Measurements from ENCODE around the gene GPRIN1.

GPRIN1 gene

GRCh38 chr5:176561259-176561658 lies 48.7 kb downstream of the GPRIN1 start:
- Histone ChIP-seq H3K27me3 (ENCODE audit: insufficient read depth, poor library complexity, severe bottlenecking) (no peaks in the 10 kb centered on the region), H3K4me1 (ENCODE audit: insufficient read depth, poor library complexity, severe bottlenecking) (peaks cover 2% of the 10 kb centered on the region), H3K9me3 (ENCODE audit: severe bottlenecking) (no peaks in the 10 kb centered on the region), H3K4me3 (ENCODE audit: severe bottlenecking) (no peak overlapping the region), H3K36me3 (ENCODE audit: low read depth) (no peaks in the 10 kb centered on the region), H3K27ac (ENCODE audit: poor library complexity, severe bottlenecking) (no peak overlapping the region)
- no peak for TF ChIP-seq CTCF (IDR thresholded peaks at IDR 0.05; ENCODE audit: poor library complexity, severe bottlenecking)
- ATAC-seq (ENCODE audit: low read depth) (peak; percentile 43; the same call in 1 of the 3 replicates), DNase-seq (ENCODE audit: low spot score) (no peak)

GRCh38 chr5:176560364-176560763 lies 49.6 kb downstream of the GPRIN1 start:
- no peak overlapping the region for H3K27ac ChIP-seq (ENCODE audit: poor library complexity, severe bottlenecking)
- no peak for ATAC-seq (ENCODE audit: low read depth)
- no peak for TF ChIP-seq CTCF (IDR thresholded peaks at IDR 0.05; ENCODE audit: poor library complexity, severe bottlenecking)
- no peak for DNase-seq (ENCODE audit: low spot score)
- H3K9me3 ChIP-seq (ENCODE audit: severe bottlenecking): no peaks in the 10 kb centered on the region
- H3K27me3 ChIP-seq (ENCODE audit: insufficient read depth, poor library complexity, severe bottlenecking): no peaks in the 10 kb centered on the region
- no peaks in the 10 kb centered on the region for H3K36me3 ChIP-seq (ENCODE audit: low read depth)
- no peak overlapping the region for H3K4me3 ChIP-seq (ENCODE audit: severe bottlenecking)
- peaks cover 10% of the 10 kb centered on the region for H3K4me1 ChIP-seq (ENCODE audit: insufficient read depth, poor library complexity, severe bottlenecking)

GRCh38 chr5:176559683-176560082 lies 50.3 kb downstream of the GPRIN1 start:
- DNase-seq (ENCODE audit: low spot score) (no peak), ATAC-seq (ENCODE audit: low read depth) (peak; percentile 62)
- Histone ChIP-seq H3K27ac (ENCODE audit: poor library complexity, severe bottlenecking) (no peak overlapping the region), H3K27me3 (ENCODE audit: insufficient read depth, poor library complexity, severe bottlenecking) (no peaks in the 10 kb centered on the region), H3K4me3 (ENCODE audit: severe bottlenecking) (no peak overlapping the region), H3K4me1 (ENCODE audit: insufficient read depth, poor library complexity, severe bottlenecking) (peaks cover 15% of the 10 kb centered on the region), H3K36me3 (ENCODE audit: low read depth) (no peaks in the 10 kb centered on the region), H3K9me3 (ENCODE audit: severe bottlenecking) (no peaks in the 10 kb centered on the region)
- peak; percentile 61 for TF ChIP-seq CTCF (IDR thresholded peaks at IDR 0.05; ENCODE audit: poor library complexity, severe bottlenecking)

GRCh38 chr5:176557846-176558245 lies 52.1 kb downstream of the GPRIN1 start:
- peaks cover 29% of the 10 kb centered on the region for H3K4me1 ChIP-seq (ENCODE audit: insufficient read depth, poor library complexity, severe bottlenecking)
- H3K27ac ChIP-seq (ENCODE audit: poor library complexity, severe bottlenecking): no peak overlapping the region
- no peaks in the 10 kb centered on the region for H3K27me3 ChIP-seq (ENCODE audit: insufficient read depth, poor library complexity, severe bottlenecking)
- no peak overlapping the region for H3K4me3 ChIP-seq (ENCODE audit: severe bottlenecking)
- no peaks in the 10 kb centered on the region for H3K9me3 ChIP-seq (ENCODE audit: severe bottlenecking)
- TF ChIP-seq CTCF (IDR thresholded peaks at IDR 0.05; ENCODE audit: poor library complexity, severe bottlenecking): no peak
- H3K36me3 ChIP-seq (ENCODE audit: low read depth): no peaks in the 10 kb centered on the region
- DNase-seq (ENCODE audit: low spot score) (no peak), ATAC-seq (ENCODE audit: low read depth) (no peak)

GRCh38 chr5:176553260-176554085 lies 56.5 kb downstream of the GPRIN1 start:
- peak; percentile 89 for ATAC-seq (ENCODE audit: low read depth)
- no peak for DNase-seq (ENCODE audit: low spot score)
- H3K4me1 ChIP-seq (ENCODE audit: insufficient read depth, poor library complexity, severe bottlenecking): peaks cover 31% of the 10 kb centered on the region
- peak overlapping the region; percentile 51 for H3K27ac ChIP-seq (ENCODE audit: poor library complexity, severe bottlenecking)
- TF ChIP-seq CTCF (IDR thresholded peaks at IDR 0.05; ENCODE audit: poor library complexity, severe bottlenecking): no peak
- H3K4me3 ChIP-seq (ENCODE audit: severe bottlenecking): no peak overlapping the region
- no peaks in the 10 kb centered on the region for H3K27me3 ChIP-seq (ENCODE audit: insufficient read depth, poor library complexity, severe bottlenecking)
- H3K9me3 ChIP-seq (ENCODE audit: severe bottlenecking): no peaks in the 10 kb centered on the region
- H3K36me3 ChIP-seq (ENCODE audit: low read depth): no peaks in the 10 kb centered on the region

Measured in RWPE2 (cell line).